H9 (cell line): ENCODE results near the gene CEMIP. TPM values are rescaled to one million over a fixed set of nuclear protein-coding genes. Genes with fewer than 3 reads are reported as not detected.

ENCODE experiments used
- DNase-seq: peaks from one replicate; pipeline ENCODE4 v3.0.0-alpha.2; 2017
- H2AFZ ChIP-seq: one replicate; pipeline ENCODE4 v1.6.1; 2013; ENCODE audit warnings: mild to moderate bottlenecking, low read length, control low read depth, moderate library complexity
- H2AK5ac ChIP-seq: 2 replicates; pipeline ENCODE4 v1.6.1; 2013; ENCODE audit warnings: low read length, control low read depth, mixed read lengths; ENCODE audit not compliant: insufficient read length
- H2BK120ac ChIP-seq: one replicate; pipeline ENCODE4 v1.6.1; 2013; ENCODE audit warnings: low read depth, mild to moderate bottlenecking, low read length, control low read depth, inconsistent platforms; ENCODE audit not compliant: poor library complexity, severe bottlenecking
- H2BK12ac ChIP-seq: 2 replicates; pipeline ENCODE4 v1.6.1; 2013; ENCODE audit warnings: low read length, control low read depth, mixed read lengths, low read depth; ENCODE audit not compliant: insufficient read length
- H2BK15ac ChIP-seq: 2 replicates; pipeline ENCODE4 v1.6.1; 2013; ENCODE audit warnings: low read depth, low read length, control low read depth
- H2BK20ac ChIP-seq: one replicate; pipeline ENCODE4 v1.6.1; 2013; ENCODE audit warnings: low read depth, mild to moderate bottlenecking, low read length, control low read depth, inconsistent platforms; ENCODE audit not compliant: poor library complexity, severe bottlenecking
- H2BK5ac ChIP-seq: 2 replicates; pipeline ENCODE4 v1.6.1; 2013; ENCODE audit warnings: low read length, control low read depth, mixed read lengths; ENCODE audit not compliant: insufficient read length
- H3K14ac ChIP-seq: 2 replicates; pipeline ENCODE4 v1.6.1; 2013; ENCODE audit warnings: low read length, control low read depth; ENCODE audit not compliant: insufficient read depth
- H3K18ac ChIP-seq: 2 replicates; pipeline ENCODE4 v1.6.1; 2013; ENCODE audit warnings: low read depth, mild to moderate bottlenecking, mixed read lengths, low read length, control low read depth; ENCODE audit not compliant: insufficient read length
- H3K23ac ChIP-seq: 2 replicates; pipeline ENCODE4 v1.6.1; 2013; ENCODE audit warnings: low read length, control low read depth, mixed read lengths, low read depth; ENCODE audit not compliant: insufficient read length
- H3K23me2 ChIP-seq: 2 replicates; pipeline ENCODE4 v1.6.1; 2013; ENCODE audit warnings: low read depth, mild to moderate bottlenecking, mixed read lengths, low read length, control low read depth; ENCODE audit not compliant: insufficient read length, poor library complexity, severe bottlenecking
- H3K27ac ChIP-seq: 2 replicates; pipeline ENCODE4 v1.5.1; 2013; ENCODE audit warnings: low read length, control low read depth, mixed read lengths, low read depth; ENCODE audit not compliant: insufficient read length
- H3K27me3 ChIP-seq: 2 replicates; pipeline ENCODE4 v1.6.1; 2013; ENCODE audit warnings: low read length, control low read depth, inconsistent platforms; ENCODE audit not compliant: insufficient read depth
- H3K4ac ChIP-seq: 2 replicates; pipeline ENCODE4 v1.6.1; 2013; ENCODE audit warnings: low read depth, mild to moderate bottlenecking, control low read depth, inconsistent platforms, low read length, moderate library complexity
- H3K4me1 ChIP-seq: 2 replicates; pipeline ENCODE4 v1.6.1; 2013; ENCODE audit warnings: low read length, control low read depth, inconsistent platforms; ENCODE audit not compliant: insufficient read depth
- H3K4me2 ChIP-seq: 2 replicates; pipeline ENCODE4 v1.6.1; 2013; ENCODE audit warnings: low read length, control low read depth, mixed read lengths; ENCODE audit not compliant: insufficient read length, insufficient read depth
- H3K56ac ChIP-seq: 2 replicates; pipeline ENCODE4 v1.6.1; 2013; ENCODE audit warnings: low read depth, mild to moderate bottlenecking, mixed read lengths, low read length, control low read depth; ENCODE audit not compliant: insufficient read length
- H3K79me1 ChIP-seq: 2 replicates; pipeline ENCODE4 v1.6.1; 2013; ENCODE audit warnings: low read depth, mild to moderate bottlenecking, moderate library complexity, low read length, control low read depth, inconsistent platforms; ENCODE audit not compliant: insufficient read depth, poor library complexity, severe bottlenecking
- H3K79me2 ChIP-seq: 2 replicates; pipeline ENCODE4 v1.6.1; 2013; ENCODE audit warnings: low read length, control low read depth, inconsistent platforms; ENCODE audit not compliant: insufficient read depth
- H3K9ac ChIP-seq: 2 replicates; pipeline ENCODE4 v1.6.1; 2013; ENCODE audit warnings: low read length, control low read depth, mixed read lengths; ENCODE audit not compliant: insufficient read length; ENCODE audit errors: extremely low read depth
- H3K9me3 ChIP-seq: one replicate; pipeline ENCODE4 v1.6.1; 2013; ENCODE audit warnings: low read depth, low read length, inconsistent platforms; ENCODE audit not compliant: control insufficient read depth
- H3T11ph ChIP-seq: one replicate; pipeline ENCODE4 v1.6.1; 2013; ENCODE audit warnings: mild to moderate bottlenecking, low read length, control low read depth, inconsistent platforms
- H4K20me1 ChIP-seq: one replicate; pipeline ENCODE4 v1.6.1; 2013; ENCODE audit not compliant: control insufficient read depth, insufficient read length, insufficient read depth
- H4K5ac ChIP-seq: 2 replicates; pipeline ENCODE4 v1.6.1; 2013; ENCODE audit warnings: low read depth, mild to moderate bottlenecking, mixed read lengths, low read length, control low read depth; ENCODE audit not compliant: insufficient read length
- H4K8ac ChIP-seq: replicated peaks from 2 replicates; pipeline ENCODE4 v1.6.1; 2013; ENCODE audit warnings: low read length, control low read depth, mixed read lengths, low read depth; ENCODE audit not compliant: insufficient read length
- H4K91ac ChIP-seq: 2 replicates; pipeline ENCODE4 v1.6.1; 2013; ENCODE audit warnings: low read depth, mild to moderate bottlenecking, moderate library complexity, mixed read lengths, low read length, control low read depth; ENCODE audit not compliant: insufficient read length
- H3K27ac Mint-ChIP-seq, 3 experiments: 2 replicates in 2 of 3; 3 replicates in 1 of 3; pipeline ENCODE4 v1.8.0; 2020 to 2021; ENCODE audit warnings: mixed read lengths in 3 of 3, mild to moderate bottlenecking in 1 of 3, moderate library complexity in 1 of 3
- H3K27me3 Mint-ChIP-seq: 2 replicates; pipeline ENCODE4 v1.8.0; 2021; ENCODE audit warnings: low read depth, mild to moderate bottlenecking, moderate library complexity, mixed read lengths
- H3K36me3 Mint-ChIP-seq, 3 experiments: 2 replicates in 2 of 3; 3 replicates in 1 of 3; pipeline ENCODE4 v1.8.0; 2020 to 2021; ENCODE audit warnings: low read depth in 3 of 3, mixed read lengths in 3 of 3; ENCODE audit not compliant: insufficient read depth in 1 of 3
- H3K4me1 Mint-ChIP-seq, 2 experiments: 2 replicates each; pipeline ENCODE4 v1.8.0; 2020; ENCODE audit warnings: mixed read lengths in 2 of 2
- H3K4me3 Mint-ChIP-seq, 2 experiments: 2 replicates in 1 of 2; 3 replicates in 1 of 2; pipeline ENCODE4 v1.8.0; 2020 to 2021; ENCODE audit warnings: mild to moderate bottlenecking in 2 of 2, mixed read lengths in 2 of 2, moderate library complexity in 1 of 2
- H3K9me3 Mint-ChIP-seq, 2 experiments: 2 replicates in 1 of 2; 3 replicates in 1 of 2; pipeline ENCODE4 v1.8.0; 2020; ENCODE audit warnings: mild to moderate bottlenecking in 2 of 2, mixed read lengths in 2 of 2, moderate library complexity in 1 of 2
- WGBS: extraction: QIAGEN DNeasy Blood & Tissue Kit; methylation state at CpG from one replicate; pipeline ENCODE4 v1.1.7; 2013; ENCODE audit warnings: missing lambda C conversion rate, low lambda C conversion rate, mixed read lengths; ENCODE audit not compliant: insufficient read length; ENCODE audit errors: extremely low coverage; 5-methylcytosine and 5-hydroxymethylcytosine counted together
- total RNA-seq: library from RNA; stranded (reverse); gene quantifications from 2 replicates; pipeline ENCODE4 v1.2.1, GENCODE V29; 2021
- TF ChIP-seq, protein P1 (sequence below): fragments of 200-600 bp; sonication (generic); conservative IDR thresholded peaks from 3 replicates; pipeline ENCODE4 v1.8.0; 2021; ENCODE audit warnings: antibody characterized with exemption, mild to moderate bottlenecking

Gene CEMIP
- total RNA-seq, 1 experiment from 2014 or later, result 0.09 TPM

DNA sequence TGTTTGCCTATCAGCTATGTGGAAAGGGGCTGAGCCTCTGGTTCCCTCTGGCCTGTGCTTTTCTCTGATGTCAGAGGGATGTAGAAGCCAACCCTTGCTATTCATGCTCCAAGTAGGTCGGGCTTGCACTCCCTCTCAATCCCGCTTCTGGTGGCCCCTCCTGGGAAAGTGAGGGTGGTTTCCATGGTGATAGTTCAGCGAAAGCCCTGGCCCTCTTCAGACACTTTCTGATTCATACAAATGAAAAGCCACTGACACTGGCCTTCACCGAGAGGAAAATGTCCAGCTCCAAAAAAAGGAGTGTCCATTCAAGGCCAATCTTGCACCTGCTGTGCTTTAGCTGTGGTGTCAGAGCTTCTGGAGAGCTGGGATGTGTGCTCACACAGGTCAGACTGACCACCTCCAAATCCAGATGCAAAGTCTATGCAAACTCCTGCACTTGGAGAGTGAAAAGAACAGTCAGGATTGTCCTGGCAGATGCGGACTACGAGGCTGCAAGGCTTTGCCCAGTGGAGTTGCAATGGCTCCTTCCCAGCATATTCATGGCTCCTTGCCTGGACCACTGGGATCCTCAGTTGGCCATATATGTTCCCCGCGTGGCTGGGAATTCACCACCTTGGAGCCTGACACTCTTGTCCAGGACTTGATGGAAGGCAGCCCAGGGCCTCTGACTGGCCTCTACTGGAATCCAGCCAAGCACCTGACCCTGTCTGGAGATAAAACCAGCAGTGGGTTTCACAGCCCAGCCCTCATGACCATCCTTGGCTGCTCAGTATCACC is 96.6 kb downstream of the CEMIP start:
- no peak overlapping the region for H3K23ac ChIP-seq
- no peaks in the 10 kb centered on the region for H3K27me3 ChIP-seq
- H3K4me2 ChIP-seq, result no peak overlapping the region
- no peak for DNase-seq
- H3K9ac ChIP-seq, result no peak overlapping the region
- H3K79me1 ChIP-seq, result no peaks in the 10 kb centered on the region
- peaks cover 7% of the 10 kb centered on the region; the same call in 1 of the 2 replicates for H3K4me1 ChIP-seq
- no peak overlapping the region for H4K91ac ChIP-seq
- Mint-ChIP-seq H3K9me3 (no peaks in the 10 kb centered on the region), H3K27ac (peak overlapping the region in 2 of 3 experiments; percentile 21 to 74; a peak in 2 of 7 replicates), H3K27me3 (no peaks in the 10 kb centered on the region; the same call in 1 of the 2 replicates), H3K4me1 (peaks cover 15 to 23% of the 10 kb centered on the region in 2 experiments), H3K36me3 (no peaks in the 10 kb centered on the region; a peak in 2 of 7 replicates), H3K4me3 (no peak overlapping the region; a peak in 1 of 5 replicates)
- no peak overlapping the region for H3T11ph ChIP-seq
- H2BK15ac ChIP-seq, result no peak overlapping the region
- H3K14ac ChIP-seq, result no peak overlapping the region
- H3K79me2 ChIP-seq, result no peaks in the 10 kb centered on the region
- WGBS, result no CpG with 5 or more reads among the region's 8 CpGs
- H3K4ac ChIP-seq, result no peak overlapping the region
- no peaks in the 10 kb centered on the region for H4K20me1 ChIP-seq
- H4K5ac ChIP-seq, result no peak overlapping the region
- H2BK120ac ChIP-seq, result no peak overlapping the region
- no peak overlapping the region for H4K8ac ChIP-seq
- no peak overlapping the region for H2AFZ ChIP-seq
- H3K23me2 ChIP-seq, result no peaks in the 10 kb centered on the region
- H3K18ac ChIP-seq, result no peak overlapping the region
- no peak overlapping the region for H3K27ac ChIP-seq
- H2BK12ac ChIP-seq, result no peak overlapping the region
- no peaks in the 10 kb centered on the region for H3K9me3 ChIP-seq
- no peak overlapping the region for H2BK20ac ChIP-seq
- H2BK5ac ChIP-seq, result no peak overlapping the region
- no peak overlapping the region for H3K56ac ChIP-seq
- no peak overlapping the region for H2AK5ac ChIP-seq
- TF ChIP-seq, protein P1, sequence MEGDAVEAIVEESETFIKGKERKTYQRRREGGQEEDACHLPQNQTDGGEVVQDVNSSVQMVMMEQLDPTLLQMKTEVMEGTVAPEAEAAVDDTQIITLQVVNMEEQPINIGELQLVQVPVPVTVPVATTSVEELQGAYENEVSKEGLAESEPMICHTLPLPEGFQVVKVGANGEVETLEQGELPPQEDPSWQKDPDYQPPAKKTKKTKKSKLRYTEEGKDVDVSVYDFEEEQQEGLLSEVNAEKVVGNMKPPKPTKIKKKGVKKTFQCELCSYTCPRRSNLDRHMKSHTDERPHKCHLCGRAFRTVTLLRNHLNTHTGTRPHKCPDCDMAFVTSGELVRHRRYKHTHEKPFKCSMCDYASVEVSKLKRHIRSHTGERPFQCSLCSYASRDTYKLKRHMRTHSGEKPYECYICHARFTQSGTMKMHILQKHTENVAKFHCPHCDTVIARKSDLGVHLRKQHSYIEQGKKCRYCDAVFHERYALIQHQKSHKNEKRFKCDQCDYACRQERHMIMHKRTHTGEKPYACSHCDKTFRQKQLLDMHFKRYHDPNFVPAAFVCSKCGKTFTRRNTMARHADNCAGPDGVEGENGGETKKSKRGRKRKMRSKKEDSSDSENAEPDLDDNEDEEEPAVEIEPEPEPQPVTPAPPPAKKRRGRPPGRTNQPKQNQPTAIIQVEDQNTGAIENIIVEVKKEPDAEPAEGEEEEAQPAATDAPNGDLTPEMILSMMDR, result no peak
